Choroid plexus epithelial cell (primary cell): ENCODE measurements around the gene BCL3.

Experiments
- DNase-seq: peaks from one replicate; pipeline ENCODE4 v3.0.0-alpha.2; 2010; ENCODE audit warnings: low read depth
- H3K4me3 ChIP-seq: 2 replicates; pipeline ENCODE4 v1.5.1; 2011; ENCODE audit warnings: low read depth, mild to moderate bottlenecking, control low read depth, low read length, moderate library complexity
- TF ChIP-seq, protein P1 (sequence below): conservative IDR thresholded peaks from 2 replicates; pipeline ENCODE4 v1.5.1; 2011; ENCODE audit warnings: low read depth, mild to moderate bottlenecking, control low read depth, inconsistent platforms, low read length, moderate library complexity

BCL3 gene, protein sequence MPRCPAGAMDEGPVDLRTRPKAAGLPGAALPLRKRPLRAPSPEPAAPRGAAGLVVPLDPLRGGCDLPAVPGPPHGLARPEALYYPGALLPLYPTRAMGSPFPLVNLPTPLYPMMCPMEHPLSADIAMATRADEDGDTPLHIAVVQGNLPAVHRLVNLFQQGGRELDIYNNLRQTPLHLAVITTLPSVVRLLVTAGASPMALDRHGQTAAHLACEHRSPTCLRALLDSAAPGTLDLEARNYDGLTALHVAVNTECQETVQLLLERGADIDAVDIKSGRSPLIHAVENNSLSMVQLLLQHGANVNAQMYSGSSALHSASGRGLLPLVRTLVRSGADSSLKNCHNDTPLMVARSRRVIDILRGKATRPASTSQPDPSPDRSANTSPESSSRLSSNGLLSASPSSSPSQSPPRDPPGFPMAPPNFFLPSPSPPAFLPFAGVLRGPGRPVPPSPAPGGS

DNA sequence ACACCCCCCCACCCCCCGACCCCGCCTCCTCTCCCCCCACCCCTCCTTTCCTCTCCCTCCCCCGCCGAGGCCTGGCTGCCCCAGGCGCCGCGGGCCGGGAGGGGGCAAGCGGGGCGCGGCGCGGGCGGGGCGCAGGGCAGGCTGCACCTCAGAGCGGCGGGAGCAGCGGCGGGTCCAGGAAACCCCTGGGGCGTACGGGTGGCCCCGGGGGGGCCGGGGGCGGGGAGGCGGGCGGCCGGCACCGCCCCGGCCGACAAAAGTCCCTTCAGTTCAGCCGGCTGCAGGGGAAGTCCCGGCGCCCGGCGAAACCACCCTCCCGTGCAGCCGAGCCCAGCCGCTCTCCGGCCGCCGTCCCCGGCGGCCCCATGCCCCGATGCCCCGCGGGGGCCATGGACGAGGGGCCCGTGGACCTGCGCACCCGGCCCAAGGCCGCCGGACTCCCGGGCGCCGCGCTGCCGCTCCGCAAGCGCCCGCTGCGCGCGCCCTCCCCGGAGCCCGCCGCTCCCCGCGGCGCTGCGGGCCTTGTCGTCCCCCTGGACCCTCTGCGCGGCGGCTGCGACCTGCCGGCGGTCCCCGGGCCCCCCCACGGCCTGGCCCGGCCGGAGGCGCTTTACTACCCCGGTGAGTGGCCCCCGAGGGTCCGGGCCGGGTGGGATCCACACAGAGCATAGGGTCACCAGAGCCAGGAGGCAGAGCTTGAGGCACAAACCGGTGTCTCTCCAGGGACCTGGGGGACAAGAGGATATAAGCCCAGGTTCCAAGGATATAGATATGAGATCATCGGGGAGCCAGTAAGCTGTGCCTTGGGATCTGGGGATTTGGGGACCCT lies at the start of gene BCL3:
Gene BCL3, plus strand, starts transcription at position 283 of the 829 bp plus-strand sequence. Its CDS starts 83 bp downstream, at position 366.
- H3K4me3 ChIP-seq: peak within 1 kb of the TSS; percentile 70
- TF ChIP-seq, protein P1, sequence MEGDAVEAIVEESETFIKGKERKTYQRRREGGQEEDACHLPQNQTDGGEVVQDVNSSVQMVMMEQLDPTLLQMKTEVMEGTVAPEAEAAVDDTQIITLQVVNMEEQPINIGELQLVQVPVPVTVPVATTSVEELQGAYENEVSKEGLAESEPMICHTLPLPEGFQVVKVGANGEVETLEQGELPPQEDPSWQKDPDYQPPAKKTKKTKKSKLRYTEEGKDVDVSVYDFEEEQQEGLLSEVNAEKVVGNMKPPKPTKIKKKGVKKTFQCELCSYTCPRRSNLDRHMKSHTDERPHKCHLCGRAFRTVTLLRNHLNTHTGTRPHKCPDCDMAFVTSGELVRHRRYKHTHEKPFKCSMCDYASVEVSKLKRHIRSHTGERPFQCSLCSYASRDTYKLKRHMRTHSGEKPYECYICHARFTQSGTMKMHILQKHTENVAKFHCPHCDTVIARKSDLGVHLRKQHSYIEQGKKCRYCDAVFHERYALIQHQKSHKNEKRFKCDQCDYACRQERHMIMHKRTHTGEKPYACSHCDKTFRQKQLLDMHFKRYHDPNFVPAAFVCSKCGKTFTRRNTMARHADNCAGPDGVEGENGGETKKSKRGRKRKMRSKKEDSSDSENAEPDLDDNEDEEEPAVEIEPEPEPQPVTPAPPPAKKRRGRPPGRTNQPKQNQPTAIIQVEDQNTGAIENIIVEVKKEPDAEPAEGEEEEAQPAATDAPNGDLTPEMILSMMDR: no peak
- no peak for DNase-seq

DNA sequence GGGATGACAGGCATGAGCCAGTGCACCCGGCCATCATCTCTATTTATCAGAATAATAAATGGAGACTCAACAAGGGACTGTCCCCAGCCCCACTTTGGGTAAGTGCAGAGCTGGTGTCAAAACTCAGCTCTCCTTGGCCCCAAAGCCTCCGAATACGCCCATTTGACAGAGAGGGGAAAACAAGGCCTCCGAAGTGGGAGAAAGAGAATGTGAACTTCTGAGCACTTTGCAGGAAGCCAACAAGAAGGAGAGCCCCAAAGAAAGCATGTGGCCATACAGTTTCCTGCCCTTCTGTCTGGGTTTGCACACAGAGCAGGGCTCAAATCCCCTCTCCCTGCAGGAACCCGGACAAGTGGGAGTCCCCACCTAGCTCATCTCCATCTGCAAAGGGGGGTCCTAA lies 48.0 kb upstream of the BCL3 start:
- TF ChIP-seq, protein P1: no peak
- no peak overlapping the region for H3K4me3 ChIP-seq
- no peak for DNase-seq

DNA sequence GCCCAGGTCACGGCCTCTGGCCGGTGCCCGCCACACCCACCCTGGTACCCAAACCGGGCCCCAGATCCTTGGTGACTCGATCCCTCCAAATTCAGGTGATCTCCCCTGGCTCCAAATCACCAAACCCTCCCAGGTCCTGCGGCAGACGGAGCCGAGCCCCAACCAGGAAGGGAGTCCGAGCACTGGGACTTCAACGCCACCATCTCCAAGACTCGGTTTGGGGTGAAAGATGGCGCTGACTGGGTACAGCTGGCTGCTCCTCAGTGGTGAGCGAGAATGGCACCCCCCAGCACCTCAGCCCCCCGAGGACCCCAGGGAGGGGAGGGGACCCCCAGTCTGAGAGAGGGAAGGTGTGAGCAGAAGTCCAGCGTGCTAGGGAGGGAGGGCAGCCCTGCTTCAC lies 47.3 kb upstream of the BCL3 start:
- TF ChIP-seq, protein P1: no peak
- DNase-seq: no peak
- no peak overlapping the region for H3K4me3 ChIP-seq

DNA sequence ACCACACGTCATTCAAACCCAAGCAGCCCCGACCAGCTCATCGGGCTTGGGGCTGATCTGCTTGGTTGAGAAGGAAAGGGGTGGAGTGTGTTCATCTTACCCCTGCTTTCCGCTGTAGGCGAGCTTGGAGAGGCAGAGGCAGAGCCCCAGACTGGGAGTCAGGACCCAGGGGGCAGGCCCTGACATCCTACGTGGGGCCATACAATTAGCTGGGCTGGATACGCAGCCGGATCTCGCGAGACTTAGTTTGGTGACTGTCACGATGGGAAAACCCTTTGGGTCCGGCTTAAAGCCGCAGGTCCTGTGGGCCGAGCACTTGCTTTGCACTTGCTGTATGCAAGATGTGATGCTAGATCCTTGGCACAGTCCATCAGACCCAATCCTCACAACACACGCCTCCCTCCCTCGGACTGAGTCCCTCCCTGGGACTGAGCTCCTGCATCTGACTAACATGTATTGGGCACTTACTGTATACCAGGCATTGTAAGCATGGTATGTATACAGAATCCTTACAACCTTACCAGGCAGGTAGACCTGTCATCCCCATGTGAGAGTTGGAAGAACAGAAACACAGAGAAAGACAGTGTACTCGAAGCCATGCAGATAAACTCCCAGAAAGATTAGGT lies 45.8 kb upstream of the BCL3 start:
- no peak overlapping the region for H3K4me3 ChIP-seq
- DNase-seq: no peak
- TF ChIP-seq, protein P1: no peak

DNA sequence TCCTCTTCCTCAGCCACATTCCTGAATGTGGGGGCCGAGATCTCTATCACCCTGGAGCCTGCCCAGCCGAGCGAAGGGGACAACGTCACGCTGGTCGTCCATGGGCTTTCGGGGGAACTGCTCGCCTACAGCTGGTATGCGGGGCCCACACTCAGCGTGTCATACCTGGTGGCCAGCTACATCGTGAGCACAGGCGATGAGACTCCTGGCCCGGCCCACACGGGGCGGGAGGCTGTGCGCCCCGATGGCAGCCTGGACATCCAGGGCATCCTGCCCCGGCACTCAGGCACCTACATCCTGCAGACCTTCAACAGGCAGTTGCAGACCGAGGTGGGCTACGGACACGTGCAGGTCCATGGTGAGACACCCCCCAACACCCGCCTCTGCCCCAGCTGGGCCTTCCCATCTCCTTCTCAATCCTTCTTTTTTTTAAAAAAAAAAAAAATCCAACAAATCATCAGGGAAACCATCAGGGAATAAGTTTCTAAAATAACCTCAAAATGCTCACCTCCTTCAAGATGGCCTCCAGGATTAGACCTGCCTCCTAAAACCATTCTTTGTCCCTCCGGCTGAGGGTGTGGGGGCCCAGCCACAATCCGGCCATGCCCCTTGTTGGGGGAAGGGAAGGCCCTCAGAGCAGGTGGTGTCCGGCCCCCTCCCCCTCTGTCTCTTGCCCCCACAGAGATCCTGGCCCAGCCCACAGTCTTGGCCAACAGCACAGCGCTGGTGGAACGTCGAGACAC lies 45.0 kb upstream of the BCL3 start:
- no peak for DNase-seq
- no peak overlapping the region for H3K4me3 ChIP-seq
- TF ChIP-seq, protein P1: no peak

DNA sequence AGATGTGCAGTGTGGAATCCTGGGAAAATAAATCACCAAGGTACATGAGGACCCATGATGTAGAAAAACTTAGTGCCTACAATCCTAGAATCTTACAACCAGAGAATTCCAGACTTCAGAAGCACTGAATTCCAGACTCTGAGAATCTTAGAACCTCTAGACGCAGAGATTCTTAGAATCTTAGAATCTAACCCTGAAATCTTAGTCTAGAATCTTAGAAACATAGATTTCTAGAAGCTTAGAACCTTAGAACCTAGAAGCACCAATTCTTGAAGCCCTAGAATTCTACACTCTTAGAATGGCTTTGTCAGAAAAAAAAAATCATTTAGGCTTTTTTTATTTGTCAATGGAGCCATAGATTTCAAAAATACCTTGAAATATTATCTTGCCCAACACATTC lies 43.5 kb upstream of the BCL3 start:
- DNase-seq: no peak
- H3K4me3 ChIP-seq: no peak overlapping the region
- TF ChIP-seq, protein P1: no peak
